Liver (tissue), 9 donors: ENCODE data around the gene LCP2. TPM values are rescaled to one million over a fixed set of nuclear protein-coding genes. Genes with fewer than 3 reads are reported as not detected.

Experiments used
- DNase-seq: peaks from one replicate; pipeline ENCODE4 v3.0.0-alpha.2; 2017; ENCODE audit warnings: low spot score
- H3K27ac ChIP-seq, 2 donors: one replicate each; pipeline ENCODE4 v1.7.0; 2013; ENCODE audit warnings: inconsistent platforms in 2 of 2, low read length in 2 of 2, control low read depth in 1 of 2, low read depth in 1 of 2, mild to moderate bottlenecking in 1 of 2
- H3K27me3 ChIP-seq, 4 donors: one replicate each; pipeline versions ENCODE4 v1.6.1 to v1.7.0; 2013; ENCODE audit warnings: low read length in 3 of 4, inconsistent platforms in 1 of 4, mild to moderate bottlenecking in 1 of 4, moderate library complexity in 1 of 4; ENCODE audit not compliant: control insufficient read depth in 4 of 4, insufficient read depth in 4 of 4
- H3K36me3 ChIP-seq, 4 donors: one replicate each; pipeline versions ENCODE4 v1.6.1 to v1.7.0; 2013; ENCODE audit warnings: low read length in 3 of 4, mild to moderate bottlenecking in 3 of 4, low read depth in 1 of 4, moderate library complexity in 1 of 4; ENCODE audit not compliant: control insufficient read depth in 4 of 4, insufficient read depth in 3 of 4
- H3K4me1 ChIP-seq, 4 donors: one replicate each; pipeline versions ENCODE4 v1.6.1 to v1.7.0; 2013; ENCODE audit warnings: low read length in 3 of 4, mild to moderate bottlenecking in 3 of 4, moderate library complexity in 1 of 4; ENCODE audit not compliant: control insufficient read depth in 4 of 4, insufficient read depth in 4 of 4
- H3K4me3 ChIP-seq, 3 donors: one replicate each; pipeline versions ENCODE4 v1.6.1 to v1.7.0; 2013; ENCODE audit warnings: low read length in 3 of 3, control low read depth in 1 of 3, low read depth in 1 of 3, mild to moderate bottlenecking in 1 of 3
- H3K9ac ChIP-seq, 2 donors: one replicate each; pipeline ENCODE4 v1.7.0; 2013; ENCODE audit warnings: low read length in 2 of 2, mild to moderate bottlenecking in 2 of 2, moderate library complexity in 2 of 2, control low read depth in 1 of 2, low read depth in 1 of 2
- H3K9me3 ChIP-seq, 4 donors: one replicate each; pipeline versions ENCODE4 v1.6.1 to v1.7.0; 2013; ENCODE audit warnings: low read length in 3 of 4; ENCODE audit not compliant: control insufficient read depth in 4 of 4
- ATF3 ChIP-seq: IDR thresholded peaks from 2 replicates; pipeline ENCODE4 v1.6.1; 2016; ENCODE audit warnings: antibody characterized with exemption
- CTCF ChIP-seq: fragments of 150-350 bp; IDR thresholded peaks from 2 replicates; pipeline ENCODE4 v1.5.1; 2017; ENCODE audit warnings: improper control_type of control experiment, low read depth, low read length; ENCODE audit not compliant: missing input control
- EGR1 ChIP-seq, 2 donors: IDR thresholded peaks; 2 replicates each; pipeline ENCODE4 v1.6.1; 2016 to 2018; ENCODE audit warnings: antibody characterized with exemption in 2 of 2, low read depth in 2 of 2
- FOXA1 ChIP-seq: IDR thresholded peaks from 2 replicates; pipeline ENCODE4 v1.6.1; 2016; ENCODE audit warnings: antibody characterized with exemption
- GABPA ChIP-seq, 2 donors: IDR thresholded peaks in 1 of 2; conservative IDR thresholded peaks in 1 of 2; 2 replicates each; pipeline ENCODE4 v1.6.1; 2016; ENCODE audit warnings: antibody characterized with exemption in 2 of 2, mild to moderate bottlenecking in 1 of 2, moderate library complexity in 1 of 2
- HNF4A ChIP-seq, 2 donors: conservative IDR thresholded peaks; 2 replicates each; pipeline ENCODE4 v1.6.1; 2016; ENCODE audit warnings: antibody characterized with exemption in 2 of 2, mild to moderate bottlenecking in 2 of 2
- HNF4G ChIP-seq: IDR thresholded peaks from 2 replicates; pipeline ENCODE4 v1.6.1; 2016; ENCODE audit warnings: antibody characterized with exemption
- MAX ChIP-seq: IDR thresholded peaks from 2 replicates; pipeline ENCODE4 v1.6.1; 2016; ENCODE audit warnings: antibody characterized with exemption
- NR2F2 ChIP-seq: IDR thresholded peaks from 2 replicates; pipeline ENCODE4 v1.6.1; 2016; ENCODE audit warnings: antibody characterized with exemption
- RAD21 ChIP-seq, 2 donors: IDR thresholded peaks; 2 replicates each; pipeline ENCODE4 v1.6.1; 2016; ENCODE audit warnings: antibody characterized with exemption in 2 of 2, mild to moderate bottlenecking in 2 of 2
- REST ChIP-seq: IDR thresholded peaks from 2 replicates; pipeline ENCODE4 v1.6.1; 2016; ENCODE audit warnings: antibody characterized with exemption, mild to moderate bottlenecking
- RXRA ChIP-seq, 2 donors: IDR thresholded peaks; 2 replicates each; pipeline ENCODE4 v1.6.1; 2017 to 2018; ENCODE audit warnings: antibody characterized with exemption in 2 of 2, mild to moderate bottlenecking in 1 of 2
- SP1 ChIP-seq: IDR thresholded peaks from 2 replicates; pipeline ENCODE4 v1.6.1; 2018; ENCODE audit warnings: antibody characterized with exemption, mild to moderate bottlenecking
- TAF1 ChIP-seq: conservative IDR thresholded peaks from 2 replicates; pipeline ENCODE4 v1.6.1; 2016; ENCODE audit warnings: antibody characterized with exemption, mild to moderate bottlenecking
- YY1 ChIP-seq: IDR thresholded peaks from 2 replicates; pipeline ENCODE4 v1.6.1; 2016; ENCODE audit warnings: antibody characterized with exemption, mild to moderate bottlenecking
- ZBTB33 ChIP-seq: IDR thresholded peaks from 2 replicates; pipeline ENCODE4 v1.6.1; 2016; ENCODE audit warnings: antibody characterized with exemption
- WGBS: extraction: QIAGEN DNeasy Blood & Tissue Kit; methylation state at CpG from one replicate; pipeline ENCODE4 v1.1.7; 2013; 5-methylcytosine and 5-hydroxymethylcytosine counted together
- polyA plus RNA-seq, 2 donors: library from polyadenylated mRNA; stranded (reverse) in 1 of 2; unstranded in 1 of 2; fragments of 200-250 nt in 1 of 2; fragments of >200 nt in 1 of 2; fragmentation: Nextera tagmentation in 1 of 2; extraction: Ambion mirVana in 1 of 2; gene quantifications; one replicate each; pipeline versions ENCODE4 v1.2.1 to v1.2.3, GENCODE V29; 2013 to 2015
- total RNA-seq, 2 donors: library from RNA; depleted of rRNA; stranded (reverse); fragments of >200 nt; gene quantifications; one replicate each; pipeline ENCODE4 v1.2.3, GENCODE V29; 2014
- donor health status: healthy.
- donor health status: healthy.
- donor health status: healthy.
- donor health status: healthy.
- donor health status: healthy.

The LCP2 gene
- total and polyA plus RNA-seq, 4 donors: 3.6 to 16.3 (median 6.7) TPM

- peaks cover 0 to 3% (median 0%) of the 10 kb centered on the region in 4 donors for H3K4me1 ChIP-seq
- H3K27ac ChIP-seq: no peak overlapping the region
- peaks cover 0 to 8% (median 0%) of the 10 kb centered on the region in 4 donors for H3K9me3 ChIP-seq
- no peak for DNase-seq
- H3K36me3 ChIP-seq: peaks cover 0 to 9% (median 0%) of the 10 kb centered on the region in 4 donors
- no peak overlapping the region for H3K4me3 ChIP-seq
- no peak overlapping the region for H3K9ac ChIP-seq
- TF ChIP-seq CTCF (no peak), ZBTB33 (no peak), NR2F2 (no peak), MAX (no peak), TAF1 (no peak), SP1 (no peak), YY1 (no peak), ATF3 (no peak), GABPA (IDR thresholded peaks at IDR 0.05 in 1 of 2, conservative IDR thresholded peaks at IDR 0.05 in 1 of 2) (no peak), HNF4A (conservative IDR thresholded peaks at IDR 0.05) (no peak), REST (no peak), RAD21 (IDR thresholded peaks at IDR 0.05) (no peak), FOXA1 (no peak), RXRA (IDR thresholded peaks at IDR 0.05) (no peak), EGR1 (IDR thresholded peaks at IDR 0.05; ENCODE audit: low read depth in 2 of 2) (no peak), HNF4G (no peak)
- WGBS: 80% methylated on average over 1 of the region's 1 CpG
- H3K27me3 ChIP-seq: no peaks in the 10 kb centered on the region
These were observed 14.3 kb downstream of the LCP2 start for GRCh38 chr5:170283296-170283695.

- H3K27ac ChIP-seq: peak overlapping the region in 1 of 2 donors; percentile 9
- no peak overlapping the region for H3K9ac ChIP-seq
These were observed 17.5 kb downstream of the LCP2 start for GRCh38 chr5:170280011-170280493.

More at GRCh38 chr5:170280011-170280493, 17.5 kb downstream of the LCP2 start:
- no peak for DNase-seq
- WGBS: 57% methylated on average over 6 of the region's 6 CpGs
- Histone ChIP-seq H3K36me3 (peaks cover 0 to 2% (median 0%) of the 10 kb centered on the region in 4 donors), H3K4me1 (peaks cover 0 to 6% (median 1%) of the 10 kb centered on the region in 4 donors), H3K27me3 (no peaks in the 10 kb centered on the region), H3K4me3 (no peak overlapping the region), H3K9me3 (peaks cover 0 to 8% (median 0%) of the 10 kb centered on the region in 4 donors)
- TF ChIP-seq REST (no peak), RAD21 (IDR thresholded peaks at IDR 0.05) (no peak), CTCF (no peak), EGR1 (IDR thresholded peaks at IDR 0.05; ENCODE audit: low read depth in 2 of 2) (no peak), HNF4G (no peak), MAX (no peak)
